ENCODE data around the gene DAP3.
"Not testable (repeated sequence)": the region's sequence is repeated elsewhere in the genome, so short reads cannot be mapped to it uniquely, and the experiment has no call there.

The DAP3 gene

GRCh38 chr1:155706139-155706538 is 17.2 kb downstream of the DAP3 start:
- no peak for TF ChIP-seq L3MBTL2 (conservative IDR thresholded peaks at IDR 0.05)
- no peak for TF ChIP-seq NFRKB (IDR thresholded peaks at IDR 0.05)
- TF ChIP-seq PKNOX1 (IDR thresholded peaks at IDR 0.05), result no peak
- TF ChIP-seq SUZ12 (IDR thresholded peaks at IDR 0.05), result no peak
- TF ChIP-seq CTBP1 (IDR thresholded peaks at IDR 0.05; ENCODE audit: borderline replicate concordance), result no peak
- TF ChIP-seq FOXK2 (IDR thresholded peaks at IDR 0.05), result no peak
- TF ChIP-seq BHLHE40 (IDR thresholded peaks at IDR 0.05; ENCODE audit: borderline replicate concordance), result no peak
- TF ChIP-seq ELF4 (IDR thresholded peaks at IDR 0.05), result no peak
- no peak for TF ChIP-seq HDGF (IDR thresholded peaks at IDR 0.05; ENCODE audit: borderline replicate concordance)
- TF ChIP-seq SP1 (IDR thresholded peaks at IDR 0.05), result no peak
- no peak for TF ChIP-seq LEF1 (IDR thresholded peaks at IDR 0.05; ENCODE audit: borderline replicate concordance)
- TF ChIP-seq TARDBP (IDR thresholded peaks at IDR 0.05), result no peak
- no peak for DNase-seq (ENCODE audit: extremely low spot score)
- CTCF ChIA-PET, result no interaction called here
- POLR2A ChIA-PET, result interaction anchor here (0.9 kb wide), 1 partner anchor 12 kb away, joined by 3 read pairs; no protein-coding TSS in a partner anchor

- no peak for DNase-seq (ENCODE audit: extremely low spot score)
- POLR2A ChIA-PET, result no interaction called here
- CTCF ChIA-PET, result no interaction called here
- no peak for TF ChIP-seq ELF4 (IDR thresholded peaks at IDR 0.05)
- no peak for TF ChIP-seq SP1 (IDR thresholded peaks at IDR 0.05)
- no peak for TF ChIP-seq CTBP1 (IDR thresholded peaks at IDR 0.05; ENCODE audit: borderline replicate concordance)
- no peak for TF ChIP-seq NFRKB (IDR thresholded peaks at IDR 0.05)
- TF ChIP-seq PKNOX1 (IDR thresholded peaks at IDR 0.05), result no peak
- TF ChIP-seq TARDBP (IDR thresholded peaks at IDR 0.05), result no peak
- no peak for TF ChIP-seq FOXK2 (IDR thresholded peaks at IDR 0.05)
- no peak for TF ChIP-seq LEF1 (IDR thresholded peaks at IDR 0.05; ENCODE audit: borderline replicate concordance)
- no peak for TF ChIP-seq HDGF (IDR thresholded peaks at IDR 0.05; ENCODE audit: borderline replicate concordance)
These were observed 20.5 kb downstream of the DAP3 start for GRCh38 chr1:155709391-155709790.

- DNase-seq (ENCODE audit: extremely low spot score); POLR2A ChIA-PET: not testable (repeated sequence)
- CTCF ChIA-PET, result interaction anchor here (0.7 kb wide), 1 partner anchor 47 kb away, joined by 4 read pairs; no protein-coding TSS in a partner anchor
These were observed 22.6 kb downstream of the DAP3 start for GRCh38 chr1:155711457-155711856.

GRCh38 chr1:155712636-155713035 is 23.7 kb downstream of the DAP3 start:
- CTCF ChIA-PET, result interaction anchor here (0.6 kb wide), 2 partner anchors 114 to 393 kb away, joined by 3 read pairs; no protein-coding TSS in a partner anchor
- DNase-seq (ENCODE audit: extremely low spot score); POLR2A ChIA-PET: not testable (repeated sequence)

- DNase-seq (ENCODE audit: extremely low spot score), result no peak
- no peak for TF ChIP-seq BHLHE40 (IDR thresholded peaks at IDR 0.05; ENCODE audit: borderline replicate concordance)
- POLR2A ChIA-PET, result no interaction called here
- CTCF ChIA-PET, result interaction anchor here (0.6 kb wide), 2 partner anchors 115 to 394 kb away, joined by 3 read pairs; no protein-coding TSS in a partner anchor
These were observed 24.2 kb downstream of the DAP3 start for GRCh38 chr1:155713075-155713474.

GRCh38 chr1:155715056-155715455 is 26.2 kb downstream of the DAP3 start:
- DNase-seq (ENCODE audit: extremely low spot score); POLR2A ChIA-PET: not testable (repeated sequence)
- CTCF ChIA-PET, result interaction anchor here (0.6 to 1.1 kb wide), 3 partner anchors 14 to 914 kb away, joined by 3 to 4 read pairs (median 3); no protein-coding TSS in a partner anchor

GRCh38 chr1:155715777-155716176 is 26.9 kb downstream of the DAP3 start:
- ChIA-PET POLR2A (no interaction called here), CTCF (interaction anchor here (0.6 to 1.1 kb wide), 2 partner anchors 13 to 914 kb away, joined by 3 to 4 read pairs; no protein-coding TSS in a partner anchor)

GRCh38 chr1:155717041-155717440 is 28.1 kb downstream of the DAP3 start:
- ChIA-PET POLR2A (no interaction called here), CTCF (interaction anchor here (0.8 kb wide), 2 partner anchors 477 to 620 kb away, joined by 3 to 5 read pairs; no protein-coding TSS in a partner anchor)
- DNase-seq (ENCODE audit: extremely low spot score), result no peak
- TF ChIP-seq SP1 (IDR thresholded peaks at IDR 0.05) (no peak), CTBP1 (IDR thresholded peaks at IDR 0.05; ENCODE audit: borderline replicate concordance) (no peak), ZNF384 (IDR thresholded peaks at IDR 0.05) (no peak), FOXM1 (IDR thresholded peaks at IDR 0.05; ENCODE audit: borderline replicate concordance) (no peak), ARNT (IDR thresholded peaks at IDR 0.05) (no peak), ELF4 (IDR thresholded peaks at IDR 0.05) (no peak), L3MBTL2 (conservative IDR thresholded peaks at IDR 0.05) (no peak), LEF1 (IDR thresholded peaks at IDR 0.05; ENCODE audit: borderline replicate concordance) (no peak), PKNOX1 (IDR thresholded peaks at IDR 0.05) (no peak), FOXK2 (IDR thresholded peaks at IDR 0.05) (no peak), SUZ12 (IDR thresholded peaks at IDR 0.05) (no peak), BHLHE40 (IDR thresholded peaks at IDR 0.05; ENCODE audit: borderline replicate concordance) (no peak)

More at GRCh38 chr1:155715777-155716176, 26.9 kb downstream of the DAP3 start:
- TF ChIP-seq FOXM1 (IDR thresholded peaks at IDR 0.05; ENCODE audit: borderline replicate concordance), result no peak
- TF ChIP-seq SUZ12 (IDR thresholded peaks at IDR 0.05), result no peak
- no peak for TF ChIP-seq PKNOX1 (IDR thresholded peaks at IDR 0.05)
- TF ChIP-seq LEF1 (IDR thresholded peaks at IDR 0.05; ENCODE audit: borderline replicate concordance), result no peak
- no peak for TF ChIP-seq ELF4 (IDR thresholded peaks at IDR 0.05)
- no peak for TF ChIP-seq CTBP1 (IDR thresholded peaks at IDR 0.05; ENCODE audit: borderline replicate concordance)
- TF ChIP-seq FOXA1 (IDR thresholded peaks at IDR 0.05), result no peak
- no peak for TF ChIP-seq L3MBTL2 (conservative IDR thresholded peaks at IDR 0.05)
- no peak for TF ChIP-seq FOXK2 (IDR thresholded peaks at IDR 0.05)
- TF ChIP-seq TARDBP (IDR thresholded peaks at IDR 0.05), result no peak
- TF ChIP-seq ARNT (IDR thresholded peaks at IDR 0.05), result no peak
- no peak for DNase-seq (ENCODE audit: extremely low spot score)

GRCh38 chr1:155718524-155719115 is 29.7 kb downstream of the DAP3 start:
- CTCF ChIA-PET; DNase-seq (ENCODE audit: extremely low spot score): not testable (repeated sequence)
- POLR2A ChIA-PET, result interaction anchor here (1.0 kb wide), 1 partner anchor 13 kb away, joined by 3 read pairs; no protein-coding TSS in a partner anchor
